Measurements from ENCODE around the gene PQBP1. TPM values are rescaled to one million over a fixed set of nuclear protein-coding genes. Genes with fewer than 3 reads are reported as not detected.
A peak's percentile ranks its signal among the peaks of the same experiment; 100 is the strongest.

Gene PQBP1
- total RNA-seq, 1 donor from 2014 or later, result 61.7 TPM

GRCh38 chrX:48936429-48937053, 38.8 kb downstream of the PQBP1 start:
- no peak overlapping the region for H3K27ac Mint-ChIP-seq (ENCODE audit: unreplicated experiment)
- no peaks in the 10 kb centered on the region for H3K27me3 Mint-ChIP-seq (ENCODE audit: low read depth)
- no peaks in the 10 kb centered on the region for H3K4me1 Mint-ChIP-seq (ENCODE audit: low read depth)
- H3K9me3 Mint-ChIP-seq (ENCODE audit: low read depth), result peaks cover 10% of the 10 kb centered on the region
- H3K4me3 Mint-ChIP-seq (ENCODE audit: unreplicated experiment), result no peak overlapping the region
- peaks cover 9% of the 10 kb centered on the region for H3K36me3 Mint-ChIP-seq (ENCODE audit: low read depth)
- DNase-seq (ENCODE audit: low spot score), result no peak
- TF ChIP-seq CTCF (IDR thresholded peaks at IDR 0.05), result no peak

- peaks cover 9% of the 10 kb centered on the region for H3K36me3 Mint-ChIP-seq (ENCODE audit: low read depth)
- H3K27me3 Mint-ChIP-seq (ENCODE audit: low read depth), result no peaks in the 10 kb centered on the region
- no peak for DNase-seq (ENCODE audit: low spot score)
Measured at GRCh38 chrX:48937054-48937907, 39.6 kb downstream of the PQBP1 start.

GRCh38 chrX:48938721-48939425, 41.1 kb downstream of the PQBP1 start:
- TF ChIP-seq CTCF (IDR thresholded peaks at IDR 0.05), result no peak
- Mint-ChIP-seq H3K9me3 (ENCODE audit: low read depth) (peaks cover 8% of the 10 kb centered on the region), H3K27ac (ENCODE audit: unreplicated experiment) (no peak overlapping the region), H3K36me3 (ENCODE audit: low read depth) (peaks cover 5% of the 10 kb centered on the region), H3K27me3 (ENCODE audit: low read depth) (no peaks in the 10 kb centered on the region), H3K4me3 (ENCODE audit: unreplicated experiment) (no peak overlapping the region), H3K4me1 (ENCODE audit: low read depth) (no peaks in the 10 kb centered on the region)
- DNase-seq (ENCODE audit: low spot score), result no peak

More at GRCh38 chrX:48937054-48937907, 39.6 kb downstream of the PQBP1 start:
- Mint-ChIP-seq H3K4me1 (ENCODE audit: low read depth) (no peaks in the 10 kb centered on the region), H3K27ac (ENCODE audit: unreplicated experiment) (no peak overlapping the region), H3K4me3 (ENCODE audit: unreplicated experiment) (no peak overlapping the region), H3K9me3 (ENCODE audit: low read depth) (peaks cover 10% of the 10 kb centered on the region)
- TF ChIP-seq CTCF (IDR thresholded peaks at IDR 0.05), result peak; percentile 13

GRCh38 chrX:48939524-48940228, 41.9 kb downstream of the PQBP1 start:
- H3K27ac Mint-ChIP-seq (ENCODE audit: unreplicated experiment), result no peak overlapping the region
- H3K4me3 Mint-ChIP-seq (ENCODE audit: unreplicated experiment), result no peak overlapping the region
- H3K36me3 Mint-ChIP-seq (ENCODE audit: low read depth), result peaks cover 2% of the 10 kb centered on the region
- no peaks in the 10 kb centered on the region for H3K4me1 Mint-ChIP-seq (ENCODE audit: low read depth)
- TF ChIP-seq CTCF (IDR thresholded peaks at IDR 0.05), result no peak
- H3K27me3 Mint-ChIP-seq (ENCODE audit: low read depth), result no peaks in the 10 kb centered on the region
- no peak for DNase-seq (ENCODE audit: low spot score)
- H3K9me3 Mint-ChIP-seq (ENCODE audit: low read depth), result peaks cover 8% of the 10 kb centered on the region
